ENCODE results near the gene AP3S2.

GRCh38 chr15:89847101-89847500 lies 46.7 kb downstream of the AP3S2 start:
- TF ChIP-seq CTCF (IDR thresholded peaks at IDR 0.05; ENCODE audit: borderline replicate concordance, extremely low read depth, low read length, poor library complexity, severe bottlenecking) (no peak), EZH2 (IDR thresholded peaks at IDR 0.05; ENCODE audit: borderline replicate concordance, low read depth, low read length, severe bottlenecking) (no peak)
